ENCODE data around the gene ZNF697. TPM values are rescaled to one million over a fixed set of nuclear protein-coding genes. Genes with fewer than 3 reads are reported as not detected.

Gene ZNF697
- total RNA-seq, 1 donor from 2014 or later: 0.07 TPM

- TF ChIP-seq CTCF (IDR thresholded peaks at IDR 0.05): no peak
- peaks cover 33% of the 10 kb centered on the region for H3K27me3 Mint-ChIP-seq
- H3K4me1 Mint-ChIP-seq: no peaks in the 10 kb centered on the region
- H3K4me3 Mint-ChIP-seq: no peak overlapping the region
- ChIA-PET POLR2A (no interaction called here), CTCF (no interaction called here)
- no peak for ATAC-seq (ENCODE audit: low read depth)
- no peak for DNase-seq
- no peak overlapping the region for H3K27ac Mint-ChIP-seq
- intact Hi-C loops (cut with micrococcal nuclease): no loop called here
- no peaks in the 10 kb centered on the region for H3K9me3 Mint-ChIP-seq
- H3K36me3 Mint-ChIP-seq (ENCODE audit: low read depth): no peaks in the 10 kb centered on the region
Observed at GRCh38 chr1:119637710-119638109, 10.4 kb downstream of the ZNF697 start.

GRCh38 chr1:119636491-119637089 lies 11.5 kb downstream of the ZNF697 start:
- no peak for TF ChIP-seq CTCF (IDR thresholded peaks at IDR 0.05)
- Mint-ChIP-seq H3K4me1 (no peaks in the 10 kb centered on the region), H3K9me3 (no peaks in the 10 kb centered on the region), H3K27me3 (peaks cover 32% of the 10 kb centered on the region), H3K4me3 (no peak overlapping the region), H3K27ac (no peak overlapping the region), H3K36me3 (ENCODE audit: low read depth) (no peaks in the 10 kb centered on the region)
- CTCF ChIA-PET: no interaction called here
- ATAC-seq (ENCODE audit: low read depth) (no peak), DNase-seq (no peak)
- POLR2A ChIA-PET: no interaction called here
- intact Hi-C loops (cut with micrococcal nuclease): no loop called here

GRCh38 chr1:119635811-119636390 lies 12.2 kb downstream of the ZNF697 start:
- intact Hi-C loops (cut with micrococcal nuclease): no loop called here
- Mint-ChIP-seq H3K9me3 (no peaks in the 10 kb centered on the region), H3K36me3 (ENCODE audit: low read depth) (no peaks in the 10 kb centered on the region), H3K4me3 (no peak overlapping the region), H3K27me3 (peaks cover 35% of the 10 kb centered on the region), H3K4me1 (no peaks in the 10 kb centered on the region), H3K27ac (no peak overlapping the region)
- no peak for ATAC-seq (ENCODE audit: low read depth)
- no peak for DNase-seq
- ChIA-PET CTCF (no interaction called here), POLR2A (no interaction called here)
- TF ChIP-seq CTCF (IDR thresholded peaks at IDR 0.05): no peak

GRCh38 chr1:119634016-119634415 lies 14.1 kb downstream of the ZNF697 start:
- H3K36me3 Mint-ChIP-seq (ENCODE audit: low read depth): no peaks in the 10 kb centered on the region
- no peak for DNase-seq
- H3K27me3 Mint-ChIP-seq: peaks cover 47% of the 10 kb centered on the region
- POLR2A ChIA-PET: no interaction called here
- H3K4me3 Mint-ChIP-seq: no peak overlapping the region
- CTCF ChIA-PET: interaction anchor here (1.0 kb wide), 1 partner anchor 41 kb away, joined by 3 read pairs; no protein-coding TSS in a partner anchor
- TF ChIP-seq CTCF (IDR thresholded peaks at IDR 0.05): no peak
- no peak overlapping the region for H3K27ac Mint-ChIP-seq
- no peaks in the 10 kb centered on the region for H3K9me3 Mint-ChIP-seq
- no peaks in the 10 kb centered on the region for H3K4me1 Mint-ChIP-seq
- intact Hi-C loops (cut with micrococcal nuclease): no loop called here
- no peak for ATAC-seq (ENCODE audit: low read depth)

GRCh38 chr1:119633575-119633974 lies 14.5 kb downstream of the ZNF697 start:
- DNase-seq (no peak), ATAC-seq (ENCODE audit: low read depth) (no peak)
- CTCF ChIA-PET: no interaction called here
- peaks cover 49% of the 10 kb centered on the region for H3K27me3 Mint-ChIP-seq
- POLR2A ChIA-PET: no interaction called here
- no peaks in the 10 kb centered on the region for H3K4me1 Mint-ChIP-seq
- intact Hi-C loops (cut with micrococcal nuclease): no loop called here
- H3K4me3 Mint-ChIP-seq: no peak overlapping the region
- no peak for TF ChIP-seq CTCF (IDR thresholded peaks at IDR 0.05)
- H3K36me3 Mint-ChIP-seq (ENCODE audit: low read depth): no peaks in the 10 kb centered on the region
- H3K9me3 Mint-ChIP-seq: no peaks in the 10 kb centered on the region
- H3K27ac Mint-ChIP-seq: no peak overlapping the region
